CD4-positive, alpha-beta T cell treated with Interleukin-10 for 1 hour (primary cell): ENCODE measurements around the gene JPH3.
"Not testable (repeated sequence)": the region's sequence is repeated elsewhere in the genome, so short reads cannot be mapped to it uniquely, and the experiment has no call there.

ENCODE experiments used
- DNase-seq: peaks from one replicate; pipeline ENCODE4 v3.0.0-alpha.2; 2020

Gene JPH3

GRCh38 chr16:87701078-87701460 lies 98.8 kb downstream of the JPH3 start:
- no peak for DNase-seq

GRCh38 chr16:87701505-87701921 lies 99.2 kb downstream of the JPH3 start:
- DNase-seq, result no peak

GRCh38 chr16:87702325-87702811 lies 100.1 kb downstream of the JPH3 start:
- peak; percentile 47 for DNase-seq

- DNase-seq, result no peak
Measured at GRCh38 chr16:87703071-87703470, 100.8 kb downstream of the JPH3 start.

GRCh38 chr16:87703835-87704375 lies 101.6 kb downstream of the JPH3 start:
- DNase-seq, result no peak

GRCh38 chr16:87704754-87705353 lies 102.5 kb downstream of the JPH3 start:
- DNase-seq, result no peak

GRCh38 chr16:87705771-87706277 lies 103.5 kb downstream of the JPH3 start:
- no peak for DNase-seq

GRCh38 chr16:87706278-87707000 lies 104.1 kb downstream of the JPH3 start:
- no peak for DNase-seq

- no peak for DNase-seq
Measured at GRCh38 chr16:87707097-87707496, 104.8 kb downstream of the JPH3 start.

- DNase-seq, result no peak
Measured at GRCh38 chr16:87707714-87708580, 105.6 kb downstream of the JPH3 start.

GRCh38 chr16:87708881-87709638 lies 106.8 kb downstream of the JPH3 start:
- no peak for DNase-seq

GRCh38 chr16:87709677-87710076 lies 107.4 kb downstream of the JPH3 start:
- DNase-seq, result no peak

GRCh38 chr16:87710887-87711286 lies 108.6 kb downstream of the JPH3 start:
- no peak for DNase-seq

GRCh38 chr16:87712184-87712762 lies 110.0 kb downstream of the JPH3 start:
- no peak for DNase-seq

GRCh38 chr16:87713451-87714229 lies 111.3 kb downstream of the JPH3 start:
- peak; percentile 73 for DNase-seq

- no peak for DNase-seq
Measured at GRCh38 chr16:87715231-87715630, 112.9 kb downstream of the JPH3 start.

GRCh38 chr16:87715658-87716057 lies 113.3 kb downstream of the JPH3 start:
- DNase-seq, result no peak

- DNase-seq, result not testable (repeated sequence)
Measured at GRCh38 chr16:87718831-87719230, 116.5 kb downstream of the JPH3 start.

- no peak for DNase-seq
Measured at GRCh38 chr16:87720446-87720845, 118.1 kb downstream of the JPH3 start.

GRCh38 chr16:87721622-87722585 lies 119.6 kb downstream of the JPH3 start:
- no peak for DNase-seq
